Hepatocyte (in vitro differentiated cells): ENCODE measurements around the gene HTR2B. TPM values are rescaled to one million over a fixed set of nuclear protein-coding genes. Genes with fewer than 3 reads are reported as not detected.

Source experiments
- DNase-seq: peaks from one replicate; pipeline ENCODE4 v3.0.0-alpha.2; 2016; ENCODE audit warnings: low spot score
- H2AFZ ChIP-seq: fragments of 200-600 bp; sonication (generic); 2 replicates; pipeline ENCODE4 v1.6.0; 2016; ENCODE audit warnings: antibody characterized with exemption, mild to moderate bottlenecking
- H3K27ac ChIP-seq: fragments of 200-600 bp; sonication (generic); 2 replicates; pipeline ENCODE4 v1.5.1; 2016; ENCODE audit warnings: mild to moderate bottlenecking
- H3K27me3 ChIP-seq: fragments of 200-600 bp; sonication (generic); 2 replicates; pipeline ENCODE4 v1.6.1; 2016
- H3K36me3 ChIP-seq: fragments of 200-600 bp; sonication (generic); replicated peaks from 2 replicates; pipeline ENCODE4 v1.5.1; 2016; ENCODE audit warnings: low read depth; ENCODE audit not compliant: insufficient read depth
- H3K4me1 ChIP-seq: fragments of 200-600 bp; sonication (generic); 2 replicates; pipeline ENCODE4 v1.5.1; 2016; ENCODE audit warnings: mild to moderate bottlenecking, moderate library complexity; ENCODE audit not compliant: insufficient read depth
- H3K4me2 ChIP-seq: fragments of 200-600 bp; sonication (generic); 2 replicates; pipeline ENCODE4 v1.6.0; 2016
- H3K4me3 ChIP-seq: fragments of 200-600 bp; sonication (generic); 2 replicates; pipeline ENCODE4 v1.5.1; 2016; ENCODE audit warnings: mild to moderate bottlenecking
- H3K79me2 ChIP-seq: fragments of 200-600 bp; sonication (generic); 2 replicates; pipeline ENCODE4 v1.6.0; 2017; ENCODE audit warnings: mild to moderate bottlenecking
- H3K9me2 ChIP-seq: fragments of 200-600 bp; sonication (generic); replicated peaks from 2 replicates; pipeline ENCODE4 v1.6.0; 2017; ENCODE audit warnings: mild to moderate bottlenecking; ENCODE audit not compliant: insufficient read depth
- H3K9me3 ChIP-seq: fragments of 200-600 bp; sonication (generic); 2 replicates; pipeline ENCODE4 v1.5.1; 2016; ENCODE audit warnings: low read depth, mild to moderate bottlenecking
- H4K20me1 ChIP-seq: fragments of 200-600 bp; sonication (generic); 2 replicates; pipeline ENCODE4 v1.6.0; 2016; ENCODE audit warnings: mild to moderate bottlenecking; ENCODE audit not compliant: insufficient read depth, poor library complexity, severe bottlenecking
- CTCF ChIP-seq: fragments of 200-600 bp; sonication (generic); IDR thresholded peaks from 2 replicates; pipeline ENCODE4 v1.5.1; 2016; ENCODE audit warnings: antibody characterized with exemption, mild to moderate bottlenecking; ENCODE audit not compliant: poor library complexity
- EZH2 ChIP-seq: fragments of 200-600 bp; sonication (generic); IDR thresholded peaks from 2 replicates; pipeline ENCODE4 v1.6.1; 2016; ENCODE audit warnings: antibody characterized with exemption, mild to moderate bottlenecking, borderline replicate concordance
- EZH2phosphoT487 ChIP-seq: fragments of 200-600 bp; sonication (generic); IDR thresholded peaks from one replicate; pipeline ENCODE4 v1.6.1; 2018; ENCODE audit warnings: antibody characterized with exemption, mild to moderate bottlenecking, low read depth, moderate library complexity; ENCODE audit not compliant: unreplicated experiment, severe bottlenecking
- WGBS: methylation state at CpG from one replicate; pipeline ENCODE4 v1.1.6; 2016; ENCODE audit warnings: low lambda C conversion rate; ENCODE audit errors: missing lambda C conversion rate; 5-methylcytosine and 5-hydroxymethylcytosine counted together
- polyA plus RNA-seq: library from polyadenylated mRNA; unstranded; fragments of >200 nt; fragmentation: Nextera tagmentation; extraction: Ambion mirVana; gene quantifications from 2 replicates; pipeline ENCODE4 v1.2.1, GENCODE V29; 2016
- total RNA-seq: library from RNA; depleted of rRNA; stranded (reverse); fragments of >200 nt; gene quantifications from 2 replicates; pipeline ENCODE4 v1.2.3, GENCODE V29; 2014

The HTR2B gene
- total RNA-seq (0.73 and 0.80 TPM in 2 replicates), polyA plus RNA-seq (1.1 and 1.6 TPM in 2 replicates)

GRCh38 chr2:231124838-231125568 lies at the start of gene HTR2B:
TSS of gene HTR2B (minus strand) at chr2:231125042. CDS start at chr2:231123764, 1,278 bp downstream.
- H3K4me1 ChIP-seq, result peaks cover 31% of the 10 kb centered on the region
- H3K4me3 ChIP-seq, result no peak within 1 kb of the TSS
- no peaks in the 10 kb centered on the region for H3K9me2 ChIP-seq
- H3K4me2 ChIP-seq, result peak within 1 kb of the TSS; percentile 64
- no peaks in the 10 kb centered on the region for H3K27me3 ChIP-seq
- no peaks in the 10 kb centered on the region for H3K36me3 ChIP-seq
- peaks cover 30% of the 10 kb centered on the region for H3K79me2 ChIP-seq
- TF ChIP-seq EZH2phosphoT487 (no peak), EZH2 (no peak), CTCF (no peak)
- H3K9me3 ChIP-seq, result no peaks in the 10 kb centered on the region
- DNase-seq, result no peak
- no peaks in the 10 kb centered on the region for H4K20me1 ChIP-seq
- peak within 1 kb of the TSS; percentile 37 for H3K27ac ChIP-seq
- H2AFZ ChIP-seq, result peak within 1 kb of the TSS; percentile 1
- WGBS, result 35% methylated on average over 5 of the region's 5 CpGs

DNA sequence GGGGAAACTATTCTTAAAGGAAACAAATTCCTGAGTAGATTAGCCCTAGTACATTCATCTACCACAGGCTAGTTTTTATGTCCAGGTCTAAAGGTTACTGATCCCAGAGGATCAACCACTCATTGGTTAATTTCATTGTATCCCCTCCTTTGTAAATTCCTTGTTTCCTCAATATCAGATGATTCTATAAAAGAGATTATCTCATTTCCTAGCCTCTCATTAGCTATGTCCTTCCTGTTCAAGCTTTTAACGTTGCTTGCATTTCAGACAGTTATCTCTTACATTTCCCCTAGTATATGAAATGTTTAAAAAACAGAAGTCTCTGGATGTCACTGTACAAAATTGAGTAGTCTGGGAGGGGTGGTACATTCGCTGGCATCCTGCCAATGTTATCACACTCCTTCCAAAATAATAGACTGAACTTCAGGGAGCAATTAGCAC lies 49.4 kb upstream of the HTR2B start:
- Histone ChIP-seq H4K20me1 (no peaks in the 10 kb centered on the region), H3K4me2 (no peak overlapping the region), H3K9me2 (no peaks in the 10 kb centered on the region), H3K9me3 (no peaks in the 10 kb centered on the region), H3K4me1 (no peaks in the 10 kb centered on the region), H3K4me3 (no peak overlapping the region), H3K27me3 (no peaks in the 10 kb centered on the region), H2AFZ (no peak overlapping the region), H3K36me3 (no peaks in the 10 kb centered on the region), H3K79me2 (no peaks in the 10 kb centered on the region), H3K27ac (no peak overlapping the region)
- 67% methylated on average over 2 of the region's 2 CpGs for WGBS
- TF ChIP-seq CTCF (no peak), EZH2phosphoT487 (no peak)
- DNase-seq, result no peak

DNA sequence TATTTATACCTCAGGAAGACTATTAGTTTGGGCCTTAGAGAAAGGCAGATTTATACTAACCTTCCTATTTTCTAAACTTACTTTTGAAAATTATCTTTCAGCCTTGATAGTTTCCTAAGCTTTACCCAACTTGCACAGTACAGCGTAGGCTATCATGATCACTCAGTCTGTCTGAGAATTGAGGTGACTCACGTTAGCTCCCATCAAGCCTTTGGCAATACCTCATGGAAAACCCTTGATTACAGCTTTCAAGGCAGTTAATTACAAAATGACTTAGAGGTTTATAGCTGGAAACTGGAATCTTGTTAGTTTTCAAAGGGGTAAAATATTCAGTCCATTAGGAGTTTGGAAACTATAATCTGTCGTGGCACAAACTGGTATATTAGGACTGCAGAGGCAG lies 47.2 kb upstream of the HTR2B start:
- Histone ChIP-seq H3K9me3 (no peaks in the 10 kb centered on the region), H3K4me1 (no peaks in the 10 kb centered on the region), H3K36me3 (no peaks in the 10 kb centered on the region), H3K79me2 (no peaks in the 10 kb centered on the region), H2AFZ (no peak overlapping the region), H3K4me2 (no peak overlapping the region), H3K27me3 (no peaks in the 10 kb centered on the region), H3K4me3 (no peak overlapping the region), H4K20me1 (no peaks in the 10 kb centered on the region), H3K27ac (no peak overlapping the region), H3K9me2 (no peaks in the 10 kb centered on the region)
- no peak for DNase-seq
- no peak for TF ChIP-seq CTCF
- no peak for TF ChIP-seq EZH2
- TF ChIP-seq EZH2phosphoT487, result no peak
- WGBS, result 73% methylated on average over 3 of the region's 3 CpGs
